Superior temporal gyrus (tissue), 1 donor: Measurements from ENCODE around the gene TESMIN.

Experiments
- DNase-seq: peaks from one replicate; pipeline ENCODE4 v3.0.0-alpha.2; 2016; ENCODE audit errors: extremely low spot score

Gene TESMIN

DNA sequence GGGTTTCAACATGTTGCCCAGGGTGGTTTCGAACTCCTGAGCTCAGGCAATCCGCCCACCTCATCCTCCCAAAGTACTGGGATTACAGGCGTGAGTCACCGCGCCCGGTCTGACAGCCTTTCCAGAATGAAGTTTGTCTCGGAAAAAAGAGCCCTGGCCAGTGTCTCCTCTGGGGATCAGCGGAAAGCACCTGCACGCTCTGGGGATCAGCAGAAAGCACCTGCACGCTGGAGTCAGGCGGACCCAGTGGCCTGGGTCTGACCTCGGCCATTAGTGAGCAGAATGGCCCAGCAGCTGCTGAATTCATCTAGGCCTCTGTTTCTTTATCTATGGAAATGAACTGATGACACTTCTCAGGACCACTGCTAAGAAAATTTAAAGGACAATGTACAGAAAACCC is 10.5 kb upstream of the TESMIN start:
- no peak for DNase-seq

DNA sequence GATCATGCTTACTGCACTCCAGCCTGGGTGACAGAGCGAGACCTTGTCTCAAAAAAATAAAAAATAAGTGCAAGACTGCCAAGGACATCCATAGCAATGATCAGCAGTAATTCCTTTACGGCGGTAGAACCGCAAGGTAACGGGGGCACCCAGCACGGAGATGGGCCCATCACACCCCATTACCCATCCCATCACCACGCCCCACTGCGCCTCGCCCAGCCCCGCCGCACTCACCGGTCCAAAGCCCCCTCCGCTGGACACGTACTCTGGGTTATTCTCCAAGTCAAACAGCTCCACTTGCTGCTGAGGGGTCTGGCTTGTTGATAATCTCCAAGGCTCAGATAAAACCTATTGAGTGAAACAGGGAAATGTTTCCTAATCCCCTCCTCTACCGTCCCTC is 8.7 kb upstream of the TESMIN start:
- no peak for DNase-seq

DNA sequence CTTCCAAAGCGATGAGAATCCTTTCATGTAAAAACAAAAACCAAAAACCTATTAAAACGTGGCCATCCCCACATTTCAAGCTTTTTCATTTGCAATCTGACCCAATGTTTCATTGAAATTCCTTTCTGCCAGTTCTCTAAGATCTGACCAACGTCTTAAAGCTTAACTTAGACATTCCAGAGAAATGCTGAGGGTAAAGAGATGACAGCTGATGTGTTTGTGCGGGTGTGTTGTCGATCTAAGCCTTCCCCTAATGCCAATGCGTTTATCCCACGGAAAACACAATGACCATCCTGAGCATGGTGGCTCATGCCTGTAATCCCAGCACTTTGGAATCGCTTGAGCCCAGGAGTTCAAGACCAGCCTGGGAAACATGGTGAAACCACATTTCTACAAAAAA is 6.4 kb upstream of the TESMIN start:
- no peak for DNase-seq

- no peak for DNase-seq
Measured at GRCh38 chr11:68756171-68756766, 4.9 kb upstream of the TESMIN start.

DNA sequence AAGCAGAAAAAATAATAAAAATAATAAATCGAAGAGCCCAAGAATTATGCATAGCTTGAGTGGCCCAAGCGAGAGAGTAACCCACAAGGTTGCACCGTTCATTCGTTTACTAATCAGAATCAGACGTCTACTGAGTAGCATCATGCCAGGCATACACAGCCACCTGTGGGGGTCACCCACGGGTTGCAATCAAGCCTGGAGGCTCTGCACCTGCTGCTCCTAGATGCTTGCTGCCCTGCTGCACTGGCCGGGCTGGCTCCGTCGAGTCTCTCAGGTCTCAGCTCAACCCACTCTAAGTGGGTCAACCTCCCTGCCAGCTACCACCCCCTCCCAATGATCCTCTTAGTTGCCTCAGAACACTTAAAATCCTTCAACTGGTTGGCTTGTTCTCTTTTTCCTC is 2.0 kb upstream of the TESMIN start:
- DNase-seq = no peak

DNA sequence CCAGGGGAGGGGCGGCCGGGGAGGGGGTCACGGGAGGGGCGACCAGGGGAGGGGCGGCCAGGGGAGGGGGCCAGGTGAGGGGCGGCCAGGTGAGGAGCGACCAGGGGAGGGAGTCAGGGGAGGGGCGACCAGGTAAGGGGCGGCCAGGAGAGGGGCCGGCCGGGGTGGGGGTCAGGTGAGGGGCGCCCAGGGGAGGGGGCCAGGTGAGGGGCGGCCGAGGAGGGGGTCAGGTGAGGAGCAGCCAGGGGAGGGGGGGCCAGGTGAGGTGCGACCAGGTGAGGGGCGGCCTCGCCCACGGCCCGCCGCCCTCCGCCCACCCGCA is 355 bp downstream of the TESMIN start:
- DNase-seq = no peak

DNA sequence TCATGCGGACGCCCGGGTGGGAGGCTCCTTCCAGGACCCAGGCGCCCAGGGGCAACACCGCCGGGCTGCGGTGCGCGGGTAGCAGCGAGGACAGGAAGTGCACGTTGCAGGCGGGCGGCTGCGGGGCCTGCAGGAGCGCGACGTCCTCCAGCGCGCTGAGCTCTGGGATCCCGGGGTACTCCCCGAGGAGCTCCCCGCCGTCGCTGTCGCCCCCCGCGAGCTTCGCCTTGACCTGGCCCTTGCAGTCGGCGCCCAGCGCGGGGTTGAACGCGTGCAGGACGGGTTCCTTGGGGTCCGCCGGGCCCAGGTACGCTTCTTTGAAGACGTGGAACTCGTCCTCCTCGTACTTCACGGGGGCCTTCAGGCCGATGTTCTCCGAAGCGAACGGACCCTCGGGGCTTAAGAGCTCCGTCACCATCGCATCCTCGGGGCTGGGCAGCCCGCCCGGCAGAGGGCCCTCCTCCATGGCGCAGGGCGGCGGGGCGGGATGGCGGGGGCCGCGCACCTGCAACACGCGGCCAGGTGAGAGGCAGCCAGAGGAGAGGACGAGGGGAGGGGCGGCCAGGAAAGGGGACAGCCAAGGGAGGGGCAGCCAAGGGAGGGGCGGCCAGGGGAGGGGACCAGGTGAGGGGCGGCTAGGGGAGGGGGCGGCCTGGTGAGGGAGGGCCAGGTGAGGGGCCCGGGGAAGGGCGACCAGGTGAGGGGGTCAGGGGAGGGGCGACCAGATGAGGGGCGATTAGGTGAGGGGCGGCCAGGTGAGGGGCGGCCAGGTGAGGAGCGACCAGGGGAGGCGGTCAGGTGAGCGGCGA is 921 bp downstream of the TESMIN start:
- no peak for DNase-seq

DNA sequence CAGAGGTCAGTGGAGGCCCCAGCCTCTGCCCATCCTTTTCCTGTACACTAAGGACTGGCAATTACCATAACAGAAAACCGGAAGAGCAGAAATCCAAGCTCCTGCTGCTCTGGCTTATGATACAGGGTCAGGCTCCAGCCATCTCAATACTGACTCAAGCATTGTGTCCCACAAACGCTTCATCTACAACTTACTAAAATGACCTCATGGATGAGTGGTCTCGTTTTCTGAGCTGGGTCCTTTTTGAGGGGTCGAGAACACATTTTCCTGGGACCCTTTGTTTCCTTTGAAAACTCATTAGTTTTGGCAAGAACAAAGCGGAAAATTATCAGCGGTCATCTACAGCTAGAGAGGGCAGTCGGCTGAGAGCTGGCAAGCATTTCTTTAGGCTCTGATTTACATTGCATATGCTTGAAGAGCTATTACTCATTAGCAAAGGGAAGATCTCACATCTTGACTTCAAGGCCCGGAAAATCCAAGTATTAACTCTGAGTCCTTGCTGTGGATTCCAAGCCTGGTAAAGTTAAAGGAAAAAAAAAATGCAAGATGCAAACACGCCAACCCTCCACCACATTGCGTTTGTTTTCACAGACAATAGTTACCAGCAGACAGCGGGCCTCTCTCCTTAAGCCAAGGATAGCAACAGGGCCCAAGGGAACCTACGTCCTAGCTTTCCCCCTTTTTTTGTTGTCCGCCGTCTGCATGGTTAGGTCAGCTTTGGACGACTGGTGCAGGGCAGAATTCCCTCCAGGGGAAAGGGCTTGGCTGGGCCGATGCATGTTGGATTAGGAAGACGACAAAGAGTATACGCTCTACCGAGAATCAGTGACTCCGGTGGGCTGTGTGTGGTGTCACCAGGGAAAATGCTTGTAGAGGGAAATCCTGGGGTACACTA is 1.8 kb downstream of the TESMIN start:
- DNase-seq = no peak

DNA sequence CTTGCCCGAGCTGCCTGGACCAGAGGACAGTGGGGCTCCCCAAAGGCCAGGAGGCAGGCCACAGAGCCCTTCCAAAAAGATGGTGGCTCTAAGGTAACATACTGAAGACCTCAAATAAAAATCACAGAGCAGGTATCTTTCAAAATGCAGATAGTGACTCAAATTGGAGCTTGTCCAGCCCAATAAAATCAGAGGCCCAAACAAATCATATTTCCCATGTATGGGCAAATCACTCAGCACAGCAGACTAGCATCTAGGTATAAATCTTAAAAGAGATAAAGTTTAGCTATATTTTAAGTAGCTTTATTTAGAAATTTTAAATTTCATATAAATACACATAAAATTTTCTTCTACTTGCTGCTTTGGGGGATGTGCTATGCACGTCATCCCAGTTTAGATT is 3.3 kb downstream of the TESMIN start:
- DNase-seq = no peak

- no peak for DNase-seq
Measured at GRCh38 chr11:68743539-68743938, 7.8 kb downstream of the TESMIN start.

- no peak for DNase-seq
Measured at GRCh38 chr11:68741463-68741862, 9.9 kb downstream of the TESMIN start.

DNA sequence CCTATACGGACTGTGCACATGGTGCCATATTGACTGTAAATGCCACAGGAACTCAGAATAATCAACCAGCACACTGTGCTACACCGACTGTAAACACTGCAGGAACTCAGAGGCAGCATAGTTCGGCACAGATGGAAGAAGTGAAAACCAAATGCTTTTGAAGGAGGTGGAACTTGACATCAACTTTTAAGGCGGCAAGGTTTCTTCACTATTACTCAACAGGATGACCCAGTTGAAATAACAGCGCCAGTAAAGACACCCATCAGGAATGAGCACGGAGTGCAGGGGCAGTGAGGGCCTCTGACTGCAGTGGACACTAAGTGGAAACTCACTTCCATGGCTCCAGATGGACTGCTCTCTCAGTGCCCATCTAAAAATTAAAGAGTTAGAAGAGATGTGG is 15.7 kb downstream of the TESMIN start:
- no peak for DNase-seq

- DNase-seq = no peak
Measured at GRCh38 chr11:68735125-68735524, 16.2 kb downstream of the TESMIN start.

DNA sequence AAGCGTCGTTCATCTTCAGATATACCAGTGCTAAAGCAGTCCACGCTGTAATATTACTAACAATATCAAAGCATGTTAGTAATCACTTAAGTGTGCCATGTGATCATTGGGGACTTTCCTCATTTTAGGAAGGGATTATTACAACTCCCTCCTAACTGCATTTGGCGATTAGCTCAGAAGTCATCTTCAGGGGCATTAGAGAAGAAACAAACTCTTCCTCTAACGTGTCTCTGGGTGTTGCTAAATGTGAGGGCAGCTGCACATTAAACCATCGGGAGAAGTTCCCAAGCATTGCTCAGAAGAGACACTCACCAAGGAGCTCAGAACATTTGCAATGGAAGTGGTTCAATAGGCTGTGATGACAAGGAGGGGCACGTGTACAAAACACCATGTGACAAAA is 17.2 kb downstream of the TESMIN start:
- DNase-seq = no peak

DNA sequence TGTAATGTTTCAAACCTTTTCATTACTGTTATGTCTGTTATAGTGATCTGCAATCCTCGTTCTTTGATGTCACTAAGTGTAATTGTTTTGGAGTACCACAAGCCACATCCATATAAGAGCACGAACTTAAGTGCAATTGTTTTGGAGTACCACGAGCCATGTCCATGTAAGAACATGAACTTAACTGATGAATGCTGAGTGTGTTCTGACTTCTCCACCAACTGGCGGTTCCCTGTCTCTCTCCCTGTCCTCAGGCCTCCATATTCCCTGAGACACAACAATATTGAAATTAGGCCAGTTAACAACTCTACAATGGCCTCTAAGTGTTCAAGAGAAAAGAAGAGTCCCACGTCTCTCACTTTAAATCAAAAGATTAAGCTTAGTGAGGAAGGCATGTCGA is 23.5 kb downstream of the TESMIN start:
- peak; percentile 20 for DNase-seq

DNA sequence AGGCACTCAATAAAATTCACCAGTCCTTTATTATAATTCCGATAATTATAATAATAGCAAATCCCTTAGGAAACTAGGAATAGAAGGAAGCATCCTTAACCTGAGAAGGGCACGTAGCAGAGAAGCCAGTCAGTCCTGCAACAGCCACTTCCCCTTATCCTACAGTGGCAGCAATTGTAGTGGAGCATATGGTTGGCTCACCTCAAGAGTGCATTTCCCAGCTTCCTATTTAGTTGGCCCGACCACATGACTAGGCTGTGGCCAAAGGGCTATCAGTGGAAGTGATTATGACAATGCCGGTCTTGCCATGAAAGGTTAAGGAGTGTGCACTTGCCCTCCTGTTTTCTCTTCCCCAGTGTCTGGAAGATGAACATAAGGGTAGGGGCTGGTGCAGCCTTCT is 27.0 kb downstream of the TESMIN start:
- DNase-seq = no peak

DNA sequence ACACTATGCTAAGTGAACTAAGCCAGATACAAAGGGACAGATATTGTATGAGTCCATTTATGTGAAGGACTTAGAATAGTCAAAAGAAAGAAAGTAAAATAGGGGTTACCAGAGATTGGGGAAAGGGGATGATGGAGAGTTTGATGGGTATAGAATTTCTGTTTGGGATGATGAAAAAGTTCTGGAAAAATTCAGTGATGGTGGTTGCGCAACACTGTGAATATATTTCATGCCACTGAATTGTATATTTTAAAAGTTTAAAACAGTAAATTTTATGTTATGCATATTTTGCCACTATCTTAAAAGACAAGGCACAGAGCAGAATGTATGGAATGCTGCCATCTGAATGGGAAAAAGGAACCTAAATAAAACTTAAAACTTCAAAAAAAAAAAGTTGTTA is 29.2 kb downstream of the TESMIN start:
- DNase-seq = no peak

DNA sequence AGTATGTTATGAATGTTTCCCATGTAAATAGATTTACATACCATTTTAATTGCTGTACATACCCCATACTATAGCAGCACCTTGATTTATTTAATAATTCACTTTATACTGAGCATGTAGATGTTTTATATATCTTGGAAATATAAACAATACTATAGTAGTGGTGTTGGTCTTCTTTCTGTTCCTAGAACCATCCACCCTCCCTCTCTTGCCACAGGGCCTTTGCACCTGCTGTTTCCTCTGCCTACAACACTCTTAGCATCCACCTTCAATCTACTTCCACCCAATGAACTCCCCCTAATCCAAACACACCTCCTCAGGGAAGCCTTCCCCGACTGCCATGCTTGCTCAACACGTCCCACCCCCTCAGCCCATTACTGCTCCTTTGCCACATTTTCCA is 30.2 kb downstream of the TESMIN start:
- no peak for DNase-seq

DNA sequence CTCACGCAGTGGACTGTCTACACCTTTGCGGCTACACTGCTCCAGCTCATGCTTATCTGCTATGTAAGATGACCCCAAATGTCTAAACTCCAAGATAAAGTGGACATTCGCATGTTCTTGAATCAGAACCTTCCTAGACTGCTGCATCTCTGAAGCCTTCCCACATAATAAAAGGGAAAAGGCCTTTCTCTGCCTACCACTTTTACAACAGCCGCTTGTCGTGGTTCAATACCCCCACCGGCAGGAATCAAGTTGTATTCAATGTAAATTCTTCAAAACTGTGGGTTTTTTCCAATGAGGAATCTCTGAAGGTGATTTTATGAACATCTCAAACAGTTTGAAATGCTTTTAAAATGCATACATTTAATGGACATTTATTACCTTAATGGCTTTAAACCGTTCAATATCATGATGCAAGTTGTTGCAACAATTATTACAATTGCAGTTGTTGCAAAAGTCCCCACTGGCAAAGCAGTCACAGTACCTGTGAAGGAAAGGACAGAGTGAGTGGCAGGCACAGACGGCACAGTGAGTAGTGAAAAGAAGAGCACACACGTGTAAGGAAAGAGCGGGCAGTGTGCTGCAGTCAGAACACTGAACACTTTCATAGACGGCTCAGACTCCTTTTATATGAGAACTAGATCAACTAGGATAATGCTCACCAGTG is 35.7 kb downstream of the TESMIN start:
- DNase-seq = no peak

GRCh38 chr11:68714060-68714856 is 37.1 kb downstream of the TESMIN start:
- peak; percentile 34 for DNase-seq

DNA sequence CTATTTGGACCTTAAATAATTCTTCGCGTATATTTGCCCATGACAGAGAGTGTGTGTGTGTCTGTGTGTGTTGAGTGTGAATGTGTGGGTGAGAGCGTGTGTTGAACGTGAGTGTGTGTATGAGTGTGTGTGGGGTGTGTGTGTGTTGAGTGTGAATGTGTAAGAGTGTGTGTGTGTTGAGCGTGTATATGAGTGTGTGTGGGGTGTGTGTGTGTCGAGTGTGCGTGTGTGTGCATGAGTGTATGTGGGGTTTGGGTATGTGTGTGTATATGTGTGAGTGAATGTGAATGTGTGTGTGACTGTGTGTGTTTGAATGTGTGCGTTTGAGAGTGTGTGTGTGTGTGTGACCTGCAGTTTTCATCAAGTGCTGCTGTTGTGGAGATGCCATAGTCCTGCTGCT is 40.2 kb downstream of the TESMIN start:
- DNase-seq = no peak
